ENCODE results near the gene TRNAU1AP. TPM values are rescaled to one million over a fixed set of nuclear protein-coding genes. Genes with fewer than 3 reads are reported as not detected.
"Not testable (repeated sequence)": the region's sequence is repeated elsewhere in the genome, so short reads cannot be mapped to it uniquely, and the experiment has no call there.

Gene TRNAU1AP
- total RNA-seq, 1 donor from 2014 or later: 42.0 TPM

DNA sequence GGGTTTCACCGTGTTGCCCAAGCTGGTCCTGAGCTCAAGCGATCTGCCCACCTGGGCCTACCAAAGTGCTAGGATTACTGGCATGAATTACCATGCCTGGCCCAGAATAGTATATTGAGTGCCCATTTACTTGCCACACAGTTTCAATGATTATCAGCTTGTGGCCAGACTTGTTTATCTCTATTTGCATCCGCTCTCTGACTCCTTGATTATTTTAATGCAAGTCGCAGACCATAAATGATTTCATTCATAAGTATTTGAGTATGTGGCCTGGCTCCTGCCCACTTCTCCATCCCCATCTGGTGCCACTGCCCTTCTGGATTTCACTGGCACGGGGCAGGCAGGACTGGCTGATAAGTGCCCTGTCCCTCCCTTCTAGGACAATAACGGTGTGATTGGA lies 18.2 kb upstream of the TRNAU1AP start:
- TF ChIP-seq, protein P1, sequence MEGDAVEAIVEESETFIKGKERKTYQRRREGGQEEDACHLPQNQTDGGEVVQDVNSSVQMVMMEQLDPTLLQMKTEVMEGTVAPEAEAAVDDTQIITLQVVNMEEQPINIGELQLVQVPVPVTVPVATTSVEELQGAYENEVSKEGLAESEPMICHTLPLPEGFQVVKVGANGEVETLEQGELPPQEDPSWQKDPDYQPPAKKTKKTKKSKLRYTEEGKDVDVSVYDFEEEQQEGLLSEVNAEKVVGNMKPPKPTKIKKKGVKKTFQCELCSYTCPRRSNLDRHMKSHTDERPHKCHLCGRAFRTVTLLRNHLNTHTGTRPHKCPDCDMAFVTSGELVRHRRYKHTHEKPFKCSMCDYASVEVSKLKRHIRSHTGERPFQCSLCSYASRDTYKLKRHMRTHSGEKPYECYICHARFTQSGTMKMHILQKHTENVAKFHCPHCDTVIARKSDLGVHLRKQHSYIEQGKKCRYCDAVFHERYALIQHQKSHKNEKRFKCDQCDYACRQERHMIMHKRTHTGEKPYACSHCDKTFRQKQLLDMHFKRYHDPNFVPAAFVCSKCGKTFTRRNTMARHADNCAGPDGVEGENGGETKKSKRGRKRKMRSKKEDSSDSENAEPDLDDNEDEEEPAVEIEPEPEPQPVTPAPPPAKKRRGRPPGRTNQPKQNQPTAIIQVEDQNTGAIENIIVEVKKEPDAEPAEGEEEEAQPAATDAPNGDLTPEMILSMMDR (IDR thresholded peaks at IDR 0.05): no peak
- ATAC-seq (ENCODE audit: low read depth) (no peak), DNase-seq (no peak)
- CTCF ChIA-PET: no interaction called here
- Mint-ChIP-seq H3K4me3 (no peak overlapping the region), H3K4me1 (no peaks in the 10 kb centered on the region), H3K27me3 (no peaks in the 10 kb centered on the region), H3K9me3 (no peaks in the 10 kb centered on the region), H3K27ac (no peak overlapping the region), H3K36me3 (ENCODE audit: low read depth) (peaks cover 61% of the 10 kb centered on the region)
- intact Hi-C loops (cut with micrococcal nuclease): no loop called here
- POLR2A ChIA-PET: interaction anchor here (0.6 kb wide), 1 partner anchor 324 kb away, joined by 11 read pairs; no protein-coding TSS in a partner anchor

DNA sequence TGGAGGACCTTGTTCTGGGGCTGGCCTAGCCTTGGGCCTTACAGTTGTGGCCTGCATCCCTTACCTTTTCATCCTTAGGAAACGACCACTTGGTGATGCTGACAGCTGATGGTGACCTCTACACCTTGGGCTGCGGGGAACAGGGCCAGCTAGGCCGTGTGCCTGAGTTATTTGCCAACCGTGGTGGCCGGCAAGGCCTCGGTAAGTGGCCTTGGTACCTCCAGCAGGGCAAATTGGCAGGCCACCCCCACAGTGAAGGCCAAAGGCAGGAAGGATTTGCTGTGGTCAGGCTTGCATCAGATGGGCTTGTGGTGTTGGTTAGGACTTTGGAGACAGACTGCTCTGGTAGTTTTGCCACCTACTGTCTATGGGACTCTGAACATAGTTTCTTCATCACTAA lies 17.7 kb upstream of the TRNAU1AP start:
- no peak for ATAC-seq (ENCODE audit: low read depth)
- H3K4me1 Mint-ChIP-seq: no peaks in the 10 kb centered on the region
- no peak overlapping the region for H3K4me3 Mint-ChIP-seq
- no peak overlapping the region for H3K27ac Mint-ChIP-seq
- peaks cover 57% of the 10 kb centered on the region for H3K36me3 Mint-ChIP-seq (ENCODE audit: low read depth)
- TF ChIP-seq, protein P1 (IDR thresholded peaks at IDR 0.05): no peak
- DNase-seq: no peak
- H3K27me3 Mint-ChIP-seq: no peaks in the 10 kb centered on the region
- POLR2A ChIA-PET: no interaction called here
- CTCF ChIA-PET: no interaction called here
- no peaks in the 10 kb centered on the region for H3K9me3 Mint-ChIP-seq
- intact Hi-C loops (cut with micrococcal nuclease): no loop called here

DNA sequence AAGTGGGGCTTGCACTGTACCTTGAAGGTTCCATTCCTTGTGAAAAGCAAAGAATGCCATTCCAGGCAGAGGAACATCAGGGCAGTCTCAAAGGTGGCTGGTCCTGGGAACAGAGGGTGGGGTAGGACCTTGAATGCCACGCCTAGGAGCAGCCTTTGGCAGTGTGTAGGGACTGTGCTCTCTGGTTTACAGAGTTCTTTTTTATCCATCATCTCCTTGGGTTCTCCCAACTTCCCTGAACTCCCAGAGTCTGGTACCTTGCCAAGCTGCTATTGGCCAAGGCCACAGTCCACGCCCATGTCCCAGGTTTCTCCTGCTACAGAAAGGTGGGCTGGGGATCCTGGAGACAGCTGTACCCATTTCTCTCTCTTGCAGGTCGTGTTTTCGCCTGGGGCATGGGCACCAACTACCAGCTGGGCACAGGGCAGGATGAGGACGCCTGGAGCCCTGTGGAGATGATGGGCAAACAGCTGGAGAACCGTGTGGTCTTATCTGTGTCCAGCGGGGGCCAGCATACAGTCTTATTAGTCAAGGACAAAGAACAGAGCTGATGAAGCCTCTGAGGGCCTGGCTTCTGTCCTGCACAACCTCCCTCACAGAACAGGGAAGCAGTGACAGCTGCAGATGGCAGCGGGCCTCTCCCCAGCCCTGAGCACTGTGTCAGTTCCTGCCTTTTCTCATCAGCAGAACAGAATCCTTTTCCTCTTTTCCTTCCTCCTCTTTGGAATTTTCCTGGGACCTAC lies 15.3 kb upstream of the TRNAU1AP start:
- CTCF ChIA-PET: no interaction called here

DNA sequence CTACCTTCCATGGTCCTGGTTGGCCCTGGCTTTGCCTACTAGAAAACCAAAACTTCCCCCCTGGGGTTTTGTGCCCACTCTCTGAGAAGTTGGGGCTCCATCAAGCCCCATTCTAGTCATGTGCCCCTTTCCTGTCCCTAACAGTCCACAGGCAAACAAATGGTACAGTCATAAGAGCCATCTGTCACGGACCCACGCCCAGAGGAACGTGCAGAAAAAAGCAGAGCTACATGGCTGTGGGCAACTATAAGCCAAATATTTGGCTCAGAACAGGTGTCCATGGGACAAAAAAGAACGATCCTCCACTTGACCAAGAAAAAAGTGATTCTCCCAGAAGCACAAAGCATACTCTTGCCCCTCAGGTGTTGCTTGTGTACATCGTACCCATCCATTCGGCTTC lies 14.6 kb upstream of the TRNAU1AP start:
- ChIA-PET CTCF (no interaction called here), POLR2A (interaction anchor here (0.5 to 1.4 kb wide), 2 partner anchors 19 to 43 kb away, joined by 4 to 8 read pairs; no protein-coding TSS in a partner anchor)
- H3K27me3 Mint-ChIP-seq: no peaks in the 10 kb centered on the region
- no peak for DNase-seq
- no peak overlapping the region for H3K4me3 Mint-ChIP-seq
- ATAC-seq (ENCODE audit: low read depth): no peak
- H3K9me3 Mint-ChIP-seq: no peaks in the 10 kb centered on the region
- H3K27ac Mint-ChIP-seq: no peak overlapping the region
- peaks cover 41% of the 10 kb centered on the region for H3K36me3 Mint-ChIP-seq (ENCODE audit: low read depth)
- H3K4me1 Mint-ChIP-seq: no peaks in the 10 kb centered on the region
- TF ChIP-seq, protein P1 (IDR thresholded peaks at IDR 0.05): no peak
- intact Hi-C loops (cut with micrococcal nuclease): no loop called here

More for the DNA sequence above, 15.3 kb upstream of the TRNAU1AP start:
- H3K36me3 Mint-ChIP-seq (ENCODE audit: low read depth): peaks cover 41% of the 10 kb centered on the region
- intact Hi-C loops (cut with micrococcal nuclease): no loop called here
- H3K4me1 Mint-ChIP-seq: no peaks in the 10 kb centered on the region
- H3K27me3 Mint-ChIP-seq: no peaks in the 10 kb centered on the region
- DNase-seq (no peak), ATAC-seq (ENCODE audit: low read depth) (no peak)
- TF ChIP-seq, protein P1 (IDR thresholded peaks at IDR 0.05): no peak
- POLR2A ChIA-PET: interaction anchor here (0.5 to 1.4 kb wide), 2 partner anchors 20 to 44 kb away, joined by 4 to 8 read pairs; no protein-coding TSS in a partner anchor
- no peaks in the 10 kb centered on the region for H3K9me3 Mint-ChIP-seq
- no peak overlapping the region for H3K4me3 Mint-ChIP-seq
- no peak overlapping the region for H3K27ac Mint-ChIP-seq

DNA sequence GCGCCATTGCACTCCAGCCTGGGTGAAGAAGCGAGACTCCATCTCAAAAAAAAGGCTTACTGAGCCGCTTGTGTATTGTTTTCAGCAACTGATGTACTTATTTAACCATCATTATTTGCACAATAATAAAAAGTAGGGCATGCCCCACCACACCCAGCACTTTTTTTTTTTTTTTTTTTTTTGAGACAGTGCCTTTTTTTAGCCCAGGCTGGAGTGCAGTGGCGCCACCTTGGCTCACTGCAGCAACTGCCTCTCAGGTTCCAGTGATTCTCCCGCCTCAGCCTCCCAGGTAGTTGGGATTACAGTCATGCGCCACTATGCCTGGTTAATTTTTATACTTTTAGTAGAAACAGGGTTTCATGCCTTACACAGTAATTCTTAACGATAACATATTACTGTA lies 12.2 kb upstream of the TRNAU1AP start:
- H3K4me3 Mint-ChIP-seq: no peak overlapping the region
- ATAC-seq (ENCODE audit: low read depth): no peak
- no peaks in the 10 kb centered on the region for H3K27me3 Mint-ChIP-seq
- ChIA-PET POLR2A (no interaction called here), CTCF (no interaction called here)
- H3K4me1 Mint-ChIP-seq: no peaks in the 10 kb centered on the region
- intact Hi-C loops (cut with micrococcal nuclease): no loop called here
- peaks cover 27% of the 10 kb centered on the region for H3K36me3 Mint-ChIP-seq (ENCODE audit: low read depth)
- no peak overlapping the region for H3K27ac Mint-ChIP-seq
- TF ChIP-seq, protein P1 (IDR thresholded peaks at IDR 0.05): no peak
- no peaks in the 10 kb centered on the region for H3K9me3 Mint-ChIP-seq
- no peak for DNase-seq

DNA sequence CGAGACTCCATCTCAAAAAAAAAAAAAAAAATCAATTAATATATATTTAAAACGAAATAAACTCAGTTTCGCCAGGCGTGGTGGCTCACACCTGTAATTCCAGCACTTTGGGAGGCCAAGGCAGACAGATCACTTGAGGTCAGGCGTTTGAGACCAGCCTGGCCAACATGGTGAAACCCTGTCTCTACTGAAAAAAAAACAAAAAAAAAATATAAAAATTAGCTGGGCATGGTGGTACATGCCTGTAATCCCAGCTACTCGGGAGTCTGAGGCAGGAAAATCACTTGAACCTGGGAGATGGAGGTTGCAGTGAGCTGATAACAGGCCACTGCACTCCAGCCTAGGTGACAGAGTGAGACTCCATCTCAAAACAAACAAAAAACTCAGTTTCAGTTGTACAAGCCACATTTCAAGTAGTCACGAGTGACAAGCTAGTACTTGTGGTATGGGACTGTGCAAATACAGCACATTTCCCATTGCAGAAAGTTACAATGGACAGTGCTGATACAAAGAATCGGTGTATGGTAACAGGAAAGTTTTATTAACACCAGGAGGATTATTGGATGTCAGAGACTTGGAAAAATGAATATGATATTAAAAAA lies 11.4 kb upstream of the TRNAU1AP start:
- POLR2A ChIA-PET: interaction anchor here (0.6 kb wide), 1 partner anchor 132 kb away, joined by 9 read pairs; no protein-coding TSS in a partner anchor
- DNase-seq; ATAC-seq (ENCODE audit: low read depth); H3K9me3 Mint-ChIP-seq; H3K4me3 Mint-ChIP-seq; intact Hi-C loops (cut with micrococcal nuclease); H3K27ac Mint-ChIP-seq; H3K4me1 Mint-ChIP-seq; H3K27me3 Mint-ChIP-seq: not testable (repeated sequence)
- H3K36me3 Mint-ChIP-seq (ENCODE audit: low read depth): peaks cover 19% of the 10 kb centered on the region
- CTCF ChIA-PET: interaction anchor here (0.7 kb wide), 1 partner anchor 39 kb away, joined by 4 read pairs; no protein-coding TSS in a partner anchor
